ENCODE data around the gene DDX17.
A peak's percentile ranks its signal among the peaks of the same experiment; 100 is the strongest.

Gene DDX17

DNA sequence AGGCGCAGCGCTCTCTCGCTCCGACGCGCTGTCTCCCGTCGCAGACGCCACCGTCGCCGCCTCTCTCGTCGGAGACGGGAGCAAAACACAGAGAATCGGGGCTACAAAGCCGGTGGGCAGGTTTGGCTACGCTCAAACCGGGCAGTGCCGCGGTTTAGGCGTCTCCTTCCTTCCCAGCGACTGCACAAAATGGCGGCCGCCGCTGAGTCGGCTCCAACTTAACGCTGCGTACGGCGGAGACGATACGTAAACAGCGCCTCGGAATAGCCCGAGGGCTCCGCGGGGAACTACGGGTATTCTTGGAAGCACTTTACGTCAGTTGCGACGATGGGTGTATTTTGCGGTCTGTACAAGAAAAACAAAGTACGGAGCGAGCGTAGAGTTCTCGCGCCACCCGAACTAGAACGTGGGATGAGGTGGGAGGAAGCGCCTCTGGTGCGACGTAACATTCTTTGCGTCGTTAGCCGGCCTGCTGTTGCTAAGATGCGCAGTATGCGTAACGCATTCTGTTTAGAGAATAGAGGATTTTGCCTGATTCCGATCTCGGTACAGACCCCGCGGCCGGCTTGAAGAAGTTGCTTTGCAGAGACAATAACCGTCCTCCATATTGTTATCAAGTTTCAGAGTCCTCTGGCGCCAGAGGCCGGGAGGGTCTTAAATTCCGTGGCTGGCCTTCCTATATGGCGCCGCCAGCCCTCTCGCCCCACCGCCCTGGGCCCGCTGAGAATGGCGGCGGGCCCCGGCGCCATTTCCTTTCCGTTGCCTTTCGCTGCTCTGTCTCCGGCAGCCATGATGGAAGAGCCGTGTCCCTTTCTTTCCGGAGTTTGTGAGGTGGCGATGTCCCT is at the start of gene DDX17:
Gene DDX17, minus strand, starts transcription at position 194 of the 845 bp plus-strand sequence.
- peak; percentile 98 for DNase-seq (ENCODE audit: low read depth)

DNA sequence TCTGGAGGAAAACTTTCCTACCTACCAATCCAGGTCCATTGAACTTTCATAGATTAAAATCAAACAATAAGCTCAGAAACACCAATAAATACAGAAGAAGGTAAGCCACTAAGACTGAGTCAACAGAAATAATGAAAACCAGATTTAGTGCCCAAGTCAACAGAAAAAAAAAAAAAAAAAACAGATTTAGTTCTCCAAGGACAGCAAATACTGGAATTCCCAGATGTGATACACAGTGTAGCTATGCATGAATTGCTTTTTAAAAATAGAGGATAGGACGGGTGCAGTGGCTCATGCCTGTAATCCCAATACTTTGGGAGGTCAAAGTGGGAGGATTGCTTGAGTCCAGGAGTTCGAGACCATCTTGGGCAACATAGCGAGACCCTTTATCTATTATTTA is 48.2 kb upstream of the DDX17 start:
- DNase-seq (ENCODE audit: low read depth): peak; percentile 77

DNA sequence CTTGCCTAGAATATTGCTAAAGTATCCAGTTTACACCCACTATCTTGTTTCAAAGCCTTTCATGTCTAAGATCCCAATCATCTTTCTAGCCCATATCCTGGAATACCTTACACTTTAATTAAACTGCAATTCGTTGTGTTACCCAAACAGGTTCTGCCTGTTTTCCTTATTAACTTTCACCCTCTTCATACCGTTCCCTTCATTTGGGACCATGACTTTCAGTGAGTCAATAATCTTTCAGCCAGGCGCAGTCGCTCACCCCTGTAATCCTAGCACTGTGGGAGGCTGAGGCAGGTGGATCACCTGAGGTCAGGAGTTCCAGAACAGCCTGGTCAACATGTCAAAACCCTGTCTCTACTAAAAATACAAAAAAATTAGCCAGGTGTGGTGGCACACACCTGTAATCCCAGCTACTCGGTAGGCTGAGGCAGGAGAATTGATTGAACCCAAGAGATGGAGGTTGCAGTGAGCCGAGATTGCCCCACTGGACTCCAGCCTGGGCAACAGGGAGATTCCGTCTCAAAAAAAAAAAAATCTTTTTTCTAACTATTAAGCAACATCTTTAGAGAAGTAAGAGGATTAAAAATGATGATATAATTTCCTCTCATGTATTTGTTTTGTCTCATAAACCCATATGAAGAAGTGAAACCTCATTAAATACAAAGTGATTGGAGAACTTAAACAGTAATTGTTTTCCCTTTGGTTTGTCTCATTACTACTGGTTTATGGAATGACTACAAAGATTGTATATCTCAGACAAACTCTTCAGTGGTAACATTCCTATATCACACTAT is 43.2 kb upstream of the DDX17 start:
- DNase-seq (ENCODE audit: low read depth): no peak

DNA sequence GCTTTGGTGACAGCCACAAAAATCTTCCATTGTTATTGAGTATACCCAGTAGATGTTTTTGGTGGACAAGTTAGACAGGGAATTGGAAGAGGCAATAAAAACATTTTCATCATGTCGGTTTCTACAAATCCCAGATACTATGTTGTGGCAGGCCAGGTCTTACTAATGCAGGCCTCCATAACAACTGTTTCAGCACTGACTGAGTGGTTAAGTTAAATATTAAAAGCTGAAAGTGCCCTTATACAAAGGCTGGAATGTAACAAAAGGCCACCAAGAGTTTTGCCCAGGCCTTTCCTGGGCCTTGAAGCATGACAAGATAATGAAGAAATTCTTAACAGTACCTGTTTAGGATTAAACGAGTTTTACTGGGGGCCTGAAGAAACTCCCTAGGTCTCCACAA is 34.6 kb upstream of the DDX17 start:
- DNase-seq (ENCODE audit: low read depth): no peak

DNA sequence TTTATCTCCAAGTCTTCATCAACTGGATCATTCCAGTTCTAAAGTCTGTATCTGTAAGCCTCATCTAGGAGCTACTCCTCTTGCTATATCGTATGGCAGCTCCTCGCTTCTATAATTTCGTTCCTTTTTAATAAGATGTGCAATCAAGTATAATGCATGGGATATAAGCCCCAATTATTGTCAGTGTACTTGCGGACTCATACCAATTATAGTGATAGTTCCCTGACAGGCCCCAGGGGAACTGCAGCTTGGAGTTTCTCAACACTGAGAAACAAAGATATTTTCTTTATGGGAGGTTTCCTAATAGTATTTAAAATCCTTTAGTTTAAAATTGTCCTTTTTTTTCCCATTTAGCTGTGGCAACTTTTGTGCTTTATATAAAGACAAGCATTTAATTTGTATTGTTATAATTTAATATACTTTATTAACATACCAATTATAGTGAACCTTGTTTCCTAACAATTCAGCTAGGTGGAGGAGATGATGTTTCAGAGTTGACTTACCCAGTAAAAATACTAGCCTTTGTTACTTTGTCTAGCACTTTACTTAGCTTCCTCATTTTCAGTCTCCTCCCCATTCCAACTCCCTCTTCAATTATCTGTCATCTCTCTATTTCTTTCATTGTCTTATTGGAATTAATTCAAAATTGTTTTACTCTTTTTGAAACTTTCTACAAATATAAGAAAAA is 25.3 kb upstream of the DDX17 start:
- DNase-seq (ENCODE audit: low read depth): no peak

DNA sequence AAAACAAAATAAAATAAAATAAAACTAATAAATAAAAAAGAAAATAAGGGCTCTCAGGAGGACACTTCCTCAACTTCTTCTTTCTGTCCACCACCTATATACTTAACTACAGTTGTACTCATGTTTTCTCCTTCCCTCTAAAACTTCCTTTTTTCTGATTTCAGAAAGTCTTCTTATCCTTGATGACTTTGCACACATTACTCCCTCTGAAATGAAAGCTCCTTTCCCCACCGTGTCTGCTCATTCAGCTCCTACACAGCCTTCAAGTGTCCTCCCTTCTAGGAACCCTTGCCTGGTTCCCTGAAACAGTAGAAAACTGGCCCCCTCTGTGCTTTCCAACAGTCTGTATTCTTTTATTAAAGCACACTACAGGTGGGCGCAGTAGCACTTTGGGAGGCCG is 18.3 kb upstream of the DDX17 start:
- no peak for DNase-seq (ENCODE audit: low read depth)

DNA sequence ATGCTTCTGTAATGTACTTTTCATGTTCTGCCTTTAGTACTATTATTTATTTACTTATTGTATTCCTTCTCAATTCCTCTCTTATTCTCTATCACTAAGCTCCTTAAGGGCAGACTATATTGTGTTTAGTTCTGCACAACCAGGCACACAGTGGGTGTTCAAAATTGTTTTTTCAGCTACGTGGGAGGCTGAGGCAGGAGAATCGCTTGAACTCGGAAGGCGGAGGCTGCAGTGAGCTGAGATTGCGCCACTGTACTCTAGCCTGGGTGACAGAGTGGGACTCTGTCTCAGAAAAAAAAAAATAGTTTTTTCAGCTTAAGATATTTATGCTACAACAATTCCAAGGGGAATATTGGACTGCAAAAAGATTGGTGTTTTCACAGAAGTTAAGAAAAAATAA is 17.4 kb upstream of the DDX17 start:
- no peak for DNase-seq (ENCODE audit: low read depth)

DNA sequence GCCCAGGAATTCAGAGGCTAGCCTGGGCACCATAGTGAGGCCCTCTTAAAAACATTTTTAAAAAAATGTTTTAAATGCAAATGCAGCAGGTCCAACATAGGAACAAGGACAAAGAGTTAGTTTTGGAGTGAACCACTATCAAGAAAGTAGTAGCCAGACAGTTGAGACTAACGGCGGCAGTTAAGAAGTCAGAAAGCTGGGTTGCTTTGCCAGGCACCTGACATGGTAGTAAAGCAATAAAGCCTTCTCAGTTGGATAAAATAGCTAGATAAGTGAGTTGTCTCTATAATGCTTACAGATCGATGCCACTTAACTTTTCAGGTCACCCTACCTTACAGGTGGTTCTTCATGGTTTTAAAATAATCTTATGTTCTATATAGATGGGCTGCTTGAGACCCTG is 16.9 kb upstream of the DDX17 start:
- no peak for DNase-seq (ENCODE audit: low read depth)

DNA sequence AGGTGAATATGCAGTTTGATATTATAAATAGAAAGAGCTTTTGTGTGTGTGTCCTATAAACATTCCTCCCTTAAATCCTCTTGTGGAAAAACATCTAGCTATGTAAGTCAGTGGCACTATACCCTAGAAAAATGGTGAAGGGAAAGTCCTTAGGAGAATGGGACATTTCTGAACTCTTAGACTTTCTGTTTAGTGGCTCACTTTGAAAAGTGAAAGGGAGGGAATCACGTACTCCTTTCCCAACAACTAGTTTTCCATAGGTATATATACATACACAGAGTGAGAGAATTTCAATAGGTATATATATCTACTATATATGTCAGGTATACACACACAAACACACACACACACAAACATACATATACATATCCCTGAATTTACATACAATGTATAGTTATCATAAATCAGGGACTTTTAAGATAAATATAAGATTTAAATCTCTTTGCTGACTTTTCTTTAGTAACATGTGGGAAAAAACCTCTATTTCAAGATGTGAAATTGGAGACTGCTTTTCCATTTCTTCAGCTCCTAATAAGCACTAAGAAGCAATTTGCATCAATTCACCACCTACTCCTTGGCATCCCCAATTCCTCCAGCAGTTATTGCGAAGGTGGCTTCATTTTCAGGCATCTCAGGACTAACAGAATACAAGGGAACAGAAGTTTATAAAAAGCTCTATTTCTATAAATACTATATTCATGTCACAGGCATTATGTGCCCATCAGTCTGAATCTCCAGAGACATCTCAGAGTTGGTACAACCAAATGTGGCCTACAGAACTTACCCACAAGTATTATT is 13.5 kb upstream of the DDX17 start:
- no peak for DNase-seq (ENCODE audit: low read depth)

DNA sequence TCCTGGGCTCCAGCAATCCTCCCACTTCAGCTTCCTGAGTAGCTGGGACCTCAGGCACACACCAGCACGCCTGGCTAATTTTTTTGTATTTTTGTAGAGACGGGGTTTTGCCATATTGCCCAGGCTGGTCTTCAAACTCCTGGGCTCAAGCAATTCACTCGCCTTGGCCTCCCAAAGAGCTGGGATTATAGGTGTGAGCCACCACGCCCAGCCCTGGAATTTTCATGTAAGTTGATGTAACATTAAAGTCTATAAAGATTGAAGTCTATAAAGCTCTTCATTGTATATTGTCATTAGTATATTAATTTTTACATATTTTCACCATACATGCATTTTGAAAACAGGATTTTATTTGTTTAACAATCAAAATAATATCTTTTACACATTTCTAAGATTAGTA is 12.5 kb upstream of the DDX17 start:
- no peak for DNase-seq (ENCODE audit: low read depth)

DNA sequence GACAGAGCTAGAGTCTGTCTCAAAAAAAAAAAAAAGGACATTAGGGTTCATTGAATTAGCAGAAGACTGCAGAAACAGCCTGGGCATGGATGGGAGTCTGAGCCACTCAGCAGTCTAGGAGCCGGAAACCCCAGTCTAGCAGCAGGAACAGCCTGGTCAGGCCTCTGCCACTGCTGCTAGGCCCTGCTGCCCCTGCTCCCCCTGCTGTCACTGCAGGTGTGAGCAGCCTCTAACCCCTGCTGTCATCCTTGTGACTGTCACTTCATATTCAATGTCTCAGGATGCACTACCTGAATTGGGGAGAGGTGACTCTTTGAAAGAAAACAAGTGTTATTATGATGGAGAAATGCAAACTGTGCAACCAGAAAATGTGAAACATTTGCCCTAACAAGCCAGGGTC is 7.0 kb upstream of the DDX17 start:
- DNase-seq (ENCODE audit: low read depth): no peak

DNA sequence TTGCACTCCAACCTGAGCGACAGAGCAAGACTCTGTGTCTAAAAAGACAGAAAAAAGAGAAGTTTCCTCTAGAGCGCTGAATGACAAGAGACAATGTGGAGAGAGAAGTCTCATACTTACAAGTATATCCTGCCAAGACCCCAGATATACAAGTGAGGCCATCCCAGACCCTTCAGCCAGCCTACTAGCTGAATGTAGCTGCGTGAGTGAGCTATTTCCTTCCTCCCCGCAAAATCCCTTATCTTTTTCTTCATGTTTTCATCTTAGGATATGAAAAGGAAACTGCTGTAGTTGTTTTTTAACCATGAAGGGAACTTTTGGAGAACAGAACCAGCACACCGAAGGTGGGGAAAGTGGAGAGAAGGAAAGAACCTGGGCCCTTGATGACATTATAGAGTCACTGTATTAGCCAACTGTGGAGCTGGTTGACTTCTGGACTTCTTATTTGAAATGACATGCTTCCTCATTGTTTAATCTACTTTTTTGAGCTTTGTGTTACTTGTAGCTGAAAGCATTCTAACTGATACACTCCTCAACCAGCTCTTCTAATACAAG is 4.4 kb upstream of the DDX17 start:
- no peak for DNase-seq (ENCODE audit: low read depth)

DNA sequence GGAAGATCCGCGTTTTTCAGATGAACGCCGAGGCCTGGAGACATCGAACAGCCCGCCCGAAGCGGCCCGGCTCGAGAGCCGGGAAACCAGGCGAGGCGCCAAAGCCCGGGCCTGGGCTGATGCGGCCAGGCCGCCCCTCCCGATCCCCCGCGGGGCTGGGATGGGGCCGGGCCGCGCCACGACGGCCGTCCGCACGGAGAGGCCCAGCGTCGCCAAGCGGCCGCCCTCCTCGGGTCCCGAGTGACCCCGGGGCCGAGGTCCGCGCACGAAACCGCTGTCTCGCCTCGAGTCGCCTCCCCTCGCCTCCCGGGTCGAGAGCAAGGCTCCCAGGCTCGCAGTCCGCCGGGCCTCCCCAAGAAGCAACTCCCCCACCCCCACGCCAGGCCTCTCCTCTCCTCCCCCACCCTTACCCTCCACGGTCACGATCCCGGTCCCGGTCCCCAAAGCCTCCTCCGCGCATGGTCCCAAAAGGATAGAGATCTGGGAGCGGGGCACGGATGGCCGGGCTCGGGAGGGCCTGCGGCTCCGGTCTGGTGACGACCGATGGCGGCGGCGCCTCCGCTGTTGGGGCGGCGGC is 482 bp downstream of the DDX17 start:
- DNase-seq (ENCODE audit: low read depth): peak; percentile 70

DNA sequence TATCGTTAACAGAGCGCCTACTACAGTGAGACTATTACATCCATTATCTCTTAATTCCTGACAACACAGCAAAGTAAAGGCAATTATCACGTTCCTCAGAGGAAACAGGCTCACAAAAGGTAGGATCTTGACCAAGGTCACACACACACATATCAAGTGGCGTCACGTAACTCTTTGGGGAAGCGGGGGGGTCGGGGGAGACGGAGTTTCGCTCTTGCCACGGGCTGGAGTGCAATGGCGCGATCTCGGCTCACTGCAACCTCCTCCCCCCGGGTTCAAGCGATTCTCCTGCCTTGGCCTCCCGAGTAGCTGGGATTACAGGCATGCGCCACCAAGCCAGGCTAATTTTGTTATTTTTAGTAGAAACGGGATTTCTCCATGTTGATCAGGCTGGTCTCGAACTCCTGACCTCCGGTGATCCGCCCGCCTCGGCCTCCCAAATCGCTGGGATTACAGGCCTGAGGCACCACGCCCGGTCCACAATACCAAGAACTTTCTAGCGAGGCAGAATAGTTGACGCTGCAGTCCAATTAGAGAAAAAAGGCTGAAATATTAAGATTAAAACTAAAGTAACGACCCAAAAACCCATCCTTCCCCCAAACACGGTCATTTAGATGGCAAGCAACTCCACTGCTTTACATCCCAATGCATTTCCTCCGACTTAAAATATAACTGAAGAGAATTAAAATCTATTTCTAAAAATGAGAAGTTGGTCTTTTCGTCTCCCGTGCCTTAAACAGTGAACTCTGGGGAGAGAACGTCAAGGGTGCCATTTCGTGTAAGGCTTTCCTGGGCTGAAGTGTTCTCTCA is 1.2 kb downstream of the DDX17 start:
- DNase-seq (ENCODE audit: low read depth): peak; percentile 60

DNA sequence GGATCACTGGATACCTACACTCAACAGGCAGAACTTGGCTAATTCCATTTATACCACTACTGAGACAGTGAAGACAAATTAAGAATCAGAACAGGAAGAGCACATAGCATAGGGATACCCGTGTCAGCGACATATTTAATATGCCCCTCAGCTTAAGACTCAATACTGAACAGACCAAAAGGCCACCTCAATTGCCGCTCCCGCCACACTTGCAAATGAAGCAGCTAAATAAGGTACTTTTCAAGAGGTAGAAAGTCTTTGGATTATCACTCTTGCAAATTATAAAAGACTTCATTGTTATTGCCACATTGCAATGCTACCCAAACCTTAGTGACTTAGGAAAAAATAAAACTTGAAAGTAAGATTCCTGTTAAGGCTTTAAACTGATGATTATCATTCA is 3.1 kb downstream of the DDX17 start:
- no peak for DNase-seq (ENCODE audit: low read depth)

DNA sequence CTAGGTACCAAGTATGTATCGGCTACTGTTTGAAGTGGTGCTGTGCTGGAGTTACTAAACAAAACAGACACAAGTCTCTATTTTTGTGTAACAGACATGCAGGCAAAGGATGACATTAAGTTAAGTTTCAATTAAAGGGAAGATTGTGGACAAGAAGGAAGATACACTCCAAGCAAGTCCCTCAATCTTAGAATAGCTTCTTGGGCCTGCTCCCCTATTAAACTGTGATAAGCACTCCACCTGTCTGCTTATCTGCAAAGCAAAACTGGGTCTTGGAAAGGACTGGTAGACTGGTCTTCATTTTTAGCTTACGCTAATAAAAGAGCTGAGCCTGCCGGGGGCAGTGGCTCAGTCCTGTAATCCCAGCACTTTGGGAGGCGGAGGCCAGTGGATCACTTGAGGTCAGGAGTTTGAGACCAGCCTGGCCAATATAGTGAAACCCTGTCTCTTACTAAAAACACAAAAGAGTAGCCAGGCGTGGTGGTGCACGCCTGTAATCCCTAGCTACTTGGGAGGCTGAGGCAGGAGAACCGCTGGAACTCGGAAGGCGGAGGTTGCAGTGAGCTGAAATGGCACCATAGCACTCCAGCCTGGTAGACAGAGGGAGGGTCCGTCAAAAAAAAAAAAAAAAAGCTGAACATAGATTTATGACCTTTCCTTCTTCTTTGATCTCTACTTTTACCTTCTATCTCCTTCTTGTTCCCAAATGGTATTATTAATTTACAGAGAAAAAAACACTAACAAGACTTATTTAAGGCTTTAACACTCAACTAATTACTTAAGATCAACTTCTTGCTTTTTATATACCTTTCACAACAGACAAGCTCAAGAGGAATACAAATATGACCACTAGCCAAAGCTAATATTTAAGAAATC is 4.1 kb downstream of the DDX17 start:
- no peak for DNase-seq (ENCODE audit: low read depth)

DNA sequence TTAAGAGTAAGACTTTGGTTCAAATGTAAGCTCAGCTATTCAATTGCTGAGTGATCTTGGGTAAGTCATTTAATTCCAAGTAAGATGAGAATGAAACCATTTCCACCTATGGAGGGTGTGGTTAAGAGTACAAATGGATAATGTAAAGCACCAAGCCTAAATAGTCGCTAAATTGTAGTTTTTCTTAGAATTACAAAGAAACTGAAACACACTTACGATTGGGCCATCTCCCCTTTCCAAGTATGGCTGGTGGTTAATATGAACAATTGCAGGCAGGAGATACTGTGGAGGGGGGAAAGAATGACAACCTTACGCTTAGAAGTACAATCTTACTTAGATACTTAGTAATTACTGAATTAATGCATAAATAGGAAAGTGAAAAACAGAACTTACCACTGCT is 8.2 kb downstream of the DDX17 start:
- DNase-seq (ENCODE audit: low read depth): no peak

DNA sequence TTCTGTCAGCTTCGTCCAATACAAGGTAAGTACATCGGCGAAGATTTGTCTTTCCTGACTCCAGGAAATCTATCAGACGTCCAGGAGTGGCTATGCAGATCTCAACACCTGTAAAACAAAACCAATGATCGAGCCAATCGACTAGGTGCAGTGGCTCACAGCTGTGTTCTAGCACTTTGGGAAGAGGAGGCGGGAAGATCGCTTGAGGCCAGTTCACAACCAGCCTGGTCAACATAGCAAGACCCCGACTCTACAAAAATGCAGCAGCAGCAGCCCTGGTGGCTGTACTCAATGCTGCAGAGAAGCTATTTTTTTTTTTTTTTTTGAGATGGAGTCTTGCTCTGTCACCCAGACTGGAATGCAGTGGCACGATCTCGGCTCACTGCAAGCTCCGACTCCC is 11.2 kb downstream of the DDX17 start:
- DNase-seq (ENCODE audit: low read depth): no peak

DNA sequence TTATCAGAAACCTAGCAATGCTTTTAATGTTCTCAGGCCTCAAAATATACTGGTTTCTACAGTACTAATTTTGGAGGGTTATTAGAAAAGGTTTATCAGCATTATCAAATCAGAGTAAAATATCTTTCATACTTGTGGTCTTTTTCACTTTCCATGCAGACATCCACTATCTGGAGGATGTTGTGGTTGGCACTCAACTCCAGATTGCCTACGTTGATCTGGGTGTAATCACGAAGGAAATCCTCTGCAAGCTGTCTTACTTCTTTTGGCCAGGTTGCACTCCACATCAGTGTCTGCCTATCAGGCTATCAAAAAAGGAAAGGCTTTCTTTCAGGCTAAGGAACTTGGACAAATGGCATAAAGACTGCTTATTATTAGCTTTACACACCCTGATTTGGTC is 11.6 kb downstream of the DDX17 start:
- peak; percentile 84 for DNase-seq (ENCODE audit: low read depth)

All from EH (cell line).